LHCN-M2 (cell line): ENCODE measurements around the gene TRIM63. TPM values are rescaled to one million over a fixed set of nuclear protein-coding genes. Genes with fewer than 3 reads are reported as not detected.
"Not testable (repeated sequence)": the region's sequence is repeated elsewhere in the genome, so short reads cannot be mapped to it uniquely, and the experiment has no call there.

Experiments used
- DNase-seq: peaks from one replicate; pipeline ENCODE4 v3.0.0-alpha.2; 2012; ENCODE audit warnings: low read depth
- polyA plus RNA-seq: library from polyadenylated mRNA; unstranded; fragments of >200 nt; gene quantifications from one replicate; pipeline ENCODE4 v1.2.1, GENCODE V29; 2012; ENCODE audit warnings: missing spikeins
- total RNA-seq: library from RNA; depleted of rRNA; stranded (reverse); fragments of >200 nt; gene quantifications from 2 replicates; pipeline ENCODE4 v1.2.3, GENCODE V29; 2014; rRNA removed

TRIM63 gene
- not detected in 2 replicates for total RNA-seq
- polyA plus RNA-seq: 0.10 TPM

DNA sequence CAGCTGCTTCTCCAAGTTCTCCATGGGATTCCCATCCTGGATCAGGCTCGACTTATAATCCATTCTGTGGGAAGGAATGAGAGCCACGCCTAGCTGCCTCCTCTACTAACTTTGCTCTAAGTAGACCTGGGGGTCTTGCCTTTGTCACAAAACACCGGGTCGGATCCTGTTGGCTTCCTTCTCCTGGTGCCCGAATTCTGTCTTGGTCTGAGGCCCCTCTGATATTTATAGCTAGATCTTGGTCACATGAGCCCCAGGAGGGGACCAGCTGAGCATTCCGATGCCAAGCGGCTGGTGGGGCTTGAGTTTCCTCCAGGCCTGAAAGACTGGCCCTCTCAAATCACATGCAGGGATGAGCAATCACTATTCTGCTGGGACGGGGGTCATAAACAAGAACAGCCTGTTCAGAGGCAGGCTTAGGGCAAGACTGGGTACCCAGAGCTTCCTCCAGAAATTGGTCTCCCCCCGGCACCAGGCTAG, at the start of gene TRIM63:
TSS of gene TRIM63 (minus strand) at position 199 of the 480 bp plus-strand sequence. CDS start at position 63, 136 bp downstream.
- peak; percentile 25 for DNase-seq

DNA sequence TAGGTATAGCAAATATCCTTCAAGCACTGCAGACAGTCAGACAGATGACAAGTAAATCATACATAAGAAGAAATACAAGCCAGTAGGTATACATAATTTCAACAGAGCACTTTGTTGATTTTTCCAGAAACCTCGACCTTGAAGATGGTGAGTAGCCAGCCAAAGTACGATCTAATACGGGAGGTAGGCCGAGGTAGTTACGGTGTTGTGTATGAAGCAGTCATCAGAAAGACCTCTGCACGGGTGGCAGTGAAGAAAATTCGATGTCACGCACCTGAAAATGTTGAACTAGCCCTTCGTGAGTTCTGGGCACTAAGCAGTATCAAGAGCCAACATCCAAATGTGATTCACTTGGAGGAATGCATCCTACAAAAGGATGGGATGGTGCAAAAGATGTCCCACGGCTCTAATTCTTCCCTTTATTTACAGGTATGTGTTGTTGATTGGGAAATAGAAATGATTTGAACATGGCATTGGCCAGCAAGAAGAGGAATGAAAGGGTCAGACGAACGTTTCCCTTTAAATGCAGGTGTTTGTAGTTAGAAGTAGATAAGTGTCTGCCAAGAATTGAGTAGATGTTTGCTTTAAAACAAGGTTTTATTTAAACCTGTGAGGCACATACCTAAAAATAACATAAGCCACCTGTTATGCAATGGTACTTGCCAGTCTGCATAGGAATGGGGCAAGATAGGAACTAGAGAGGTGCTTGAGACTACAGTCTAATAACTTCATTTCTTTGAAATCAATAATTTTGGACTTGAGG, 46.9 kb upstream of the TRIM63 start:
- DNase-seq: no peak

DNA sequence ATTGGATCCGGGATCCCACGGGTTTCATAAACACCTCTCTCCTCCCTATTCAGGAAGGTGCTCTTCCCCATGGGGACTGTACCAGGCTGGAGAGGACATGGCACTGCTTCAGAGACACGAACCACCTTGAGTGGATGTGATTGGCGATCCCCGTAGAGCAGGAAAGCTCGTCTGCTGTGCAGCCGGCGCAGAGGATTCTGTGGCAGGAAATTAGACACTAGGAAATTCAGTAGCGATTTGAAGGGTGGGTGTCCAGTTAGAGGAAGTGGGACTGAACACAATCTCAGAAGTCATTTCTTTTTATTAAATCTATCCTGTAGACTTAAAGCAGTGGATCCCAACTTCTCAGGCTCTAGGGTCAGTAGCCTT, 45.0 kb upstream of the TRIM63 start:
- DNase-seq: no peak

DNA sequence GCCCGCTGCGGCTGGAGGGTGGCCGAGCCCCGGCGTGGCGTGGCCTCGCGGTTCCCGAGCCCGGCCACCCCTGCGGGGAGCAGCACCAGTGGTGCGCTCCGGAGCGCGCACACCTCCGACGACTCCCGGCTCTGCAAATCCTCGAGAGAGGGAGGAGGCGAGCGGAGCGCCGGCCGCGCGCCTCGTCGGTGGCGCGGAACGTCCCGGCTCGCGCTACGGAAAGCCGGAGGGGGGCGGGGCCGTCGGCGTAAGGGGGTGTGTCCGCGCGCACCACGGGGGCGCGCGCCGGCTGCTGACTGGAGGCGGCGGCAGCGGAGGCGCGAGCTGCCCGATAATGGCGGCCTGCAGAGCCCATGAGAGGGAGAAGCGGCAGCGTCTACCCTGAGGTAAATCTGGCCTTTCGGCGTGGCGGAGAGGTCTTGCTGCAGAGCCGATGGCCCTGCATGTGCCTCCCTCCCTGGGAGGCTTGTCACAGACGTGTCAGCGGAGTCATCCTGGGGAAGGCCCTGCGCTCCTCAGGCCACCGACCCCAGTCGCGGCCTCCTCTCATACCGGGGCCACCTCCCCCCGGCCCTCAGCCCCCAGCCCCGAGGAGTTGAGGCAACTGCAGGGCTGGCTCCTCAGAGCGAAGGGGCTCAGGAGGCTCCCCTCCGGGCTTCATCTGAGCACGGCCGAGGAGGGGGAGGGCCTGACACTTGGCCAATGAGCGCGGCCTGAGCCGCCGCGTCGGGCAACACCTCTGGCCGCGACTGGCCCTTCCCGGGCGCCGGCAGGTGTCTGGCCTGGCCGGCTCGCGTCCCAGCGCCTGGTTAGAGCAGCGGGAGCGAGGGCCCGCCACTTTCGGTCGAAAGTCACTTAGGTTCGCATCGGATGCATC, 44.3 kb upstream of the TRIM63 start, which contains the start of gene PDIK1L:
TSS of gene PDIK1L (plus strand) at position 295 of the 877 bp plus-strand sequence. CDS start 2,485 bp downstream, outside the sequence.
- peak; percentile 95 for DNase-seq

- DNase-seq: peak; percentile 58
These were observed 43.5 kb upstream of the TRIM63 start for GRCh38 chr1:26110731-26111529.

DNA sequence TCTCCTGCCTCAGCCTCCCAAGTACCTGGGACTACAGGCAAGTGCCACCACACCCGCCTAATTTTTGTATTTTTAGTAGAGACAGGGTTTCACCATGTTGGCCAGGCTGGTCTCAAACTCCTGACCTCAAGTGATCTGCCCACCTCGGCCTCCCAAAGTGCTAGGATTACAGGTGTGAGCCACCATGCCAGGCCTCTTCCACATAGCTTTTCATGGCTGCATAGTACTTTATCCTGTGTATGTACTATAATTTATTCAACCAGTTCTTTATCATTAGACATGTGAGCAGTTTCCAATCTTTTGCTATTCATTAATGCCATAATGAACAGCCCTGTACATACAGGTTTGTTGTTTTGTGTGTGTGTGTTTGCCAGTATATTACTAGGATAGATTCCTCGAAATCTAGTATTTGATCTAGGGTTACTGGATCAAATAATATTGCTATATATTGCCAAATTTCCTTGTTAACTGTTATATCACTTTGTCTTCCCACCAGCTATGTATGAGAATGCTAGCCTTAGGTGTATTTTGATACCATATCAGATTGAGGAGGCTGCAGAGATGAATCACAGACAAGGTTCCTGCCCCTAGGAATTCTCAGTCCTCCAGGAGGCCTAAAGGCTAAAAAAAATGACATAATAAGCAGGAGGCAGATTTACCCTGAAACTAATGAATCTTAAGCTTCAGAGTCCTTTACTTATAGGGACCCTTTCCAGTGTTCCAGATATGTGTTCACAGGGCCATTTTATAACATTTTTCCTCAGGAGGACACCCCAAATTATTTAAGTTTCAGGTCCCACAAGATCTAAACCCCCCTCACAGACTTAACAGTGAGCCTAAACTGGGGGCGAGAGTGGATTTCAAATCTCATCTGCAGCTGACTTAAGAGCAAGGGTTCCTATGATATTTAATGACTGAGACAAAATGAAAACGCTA, 42.1 kb upstream of the TRIM63 start:
- DNase-seq: no peak

GRCh38 chr1:26105226-26105548, 37.8 kb upstream of the TRIM63 start:
- DNase-seq: not testable (repeated sequence)

GRCh38 chr1:26102526-26102925, 35.1 kb upstream of the TRIM63 start:
- no peak for DNase-seq

DNA sequence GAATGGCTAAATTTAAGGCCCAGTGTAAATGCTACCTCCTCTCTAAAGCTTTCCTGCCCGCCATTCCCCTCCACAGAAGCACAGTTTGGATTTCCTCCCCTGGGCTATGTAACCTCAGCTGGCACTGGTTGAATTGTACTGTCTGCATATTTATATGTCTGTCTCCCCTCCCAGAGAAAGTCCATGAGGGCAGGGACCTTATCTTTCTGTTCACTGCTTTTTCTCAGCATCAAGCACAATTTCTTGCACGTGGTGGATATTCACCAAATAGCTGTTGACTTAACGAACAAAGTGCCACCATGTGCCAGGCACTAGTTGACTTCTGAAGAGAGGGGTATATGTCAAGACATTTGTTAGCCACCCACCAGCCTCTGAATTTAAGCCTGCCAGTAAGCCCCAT, 34.7 kb upstream of the TRIM63 start:
- no peak for DNase-seq

GRCh38 chr1:26100204-26100603, 32.8 kb upstream of the TRIM63 start:
- DNase-seq: not testable (repeated sequence)

DNA sequence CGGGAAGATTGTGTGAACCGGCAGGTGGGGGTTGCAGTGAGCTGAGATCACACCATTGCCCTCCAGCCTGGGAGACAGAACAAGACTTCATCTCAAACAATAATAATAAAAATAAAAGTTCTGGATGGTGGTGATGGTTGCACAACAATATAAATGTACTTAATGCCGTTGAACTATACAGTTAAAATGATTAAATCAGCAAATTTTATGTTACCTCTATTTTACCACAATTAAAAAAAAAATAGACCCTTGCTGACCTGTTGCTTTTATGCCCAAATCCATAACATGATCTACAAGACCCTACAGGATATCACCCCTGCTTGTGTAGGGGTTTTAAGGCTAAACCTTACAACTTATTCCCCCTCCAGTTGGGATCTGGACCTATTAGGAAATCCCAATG, 32.4 kb upstream of the TRIM63 start:
- no peak for DNase-seq

DNA sequence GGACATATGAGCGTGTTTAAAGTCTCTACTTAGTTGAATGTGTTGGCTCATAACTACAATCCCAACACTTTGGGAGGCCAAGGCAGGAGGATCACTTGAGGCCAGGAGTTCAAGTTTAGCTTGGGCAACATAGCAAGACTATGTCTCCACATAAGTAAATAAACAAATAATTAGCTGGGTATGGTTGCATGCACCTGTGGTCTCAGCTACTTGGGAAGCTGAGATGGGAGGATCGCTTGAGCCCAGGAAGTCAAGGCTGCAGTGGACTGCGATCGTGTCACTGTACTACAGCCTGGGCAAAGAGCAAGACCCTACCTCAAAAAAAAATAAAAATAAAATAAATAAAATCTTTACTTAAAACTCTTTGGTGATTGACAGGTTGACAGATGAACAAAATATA, 31.2 kb upstream of the TRIM63 start:
- DNase-seq: no peak

DNA sequence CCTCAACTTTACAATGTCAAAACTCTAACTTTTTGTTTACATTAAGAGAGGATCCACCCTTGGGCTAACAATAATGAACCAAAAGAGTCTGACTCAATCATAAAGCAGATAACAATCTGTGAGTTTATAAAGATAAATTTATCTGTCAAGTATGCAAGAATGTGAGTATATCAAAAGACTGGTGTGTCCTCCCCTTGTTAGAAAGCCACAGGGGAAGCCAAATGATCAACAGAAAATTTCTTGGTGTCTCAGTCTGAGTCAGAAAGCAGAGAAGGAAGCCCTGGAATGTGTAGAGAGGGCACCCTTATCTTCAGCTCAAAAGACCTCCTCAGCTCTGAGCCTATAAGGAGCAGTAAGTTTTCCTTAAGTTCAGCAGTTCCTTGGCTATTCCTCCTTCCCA, 30.3 kb upstream of the TRIM63 start:
- peak; percentile 8 for DNase-seq

DNA sequence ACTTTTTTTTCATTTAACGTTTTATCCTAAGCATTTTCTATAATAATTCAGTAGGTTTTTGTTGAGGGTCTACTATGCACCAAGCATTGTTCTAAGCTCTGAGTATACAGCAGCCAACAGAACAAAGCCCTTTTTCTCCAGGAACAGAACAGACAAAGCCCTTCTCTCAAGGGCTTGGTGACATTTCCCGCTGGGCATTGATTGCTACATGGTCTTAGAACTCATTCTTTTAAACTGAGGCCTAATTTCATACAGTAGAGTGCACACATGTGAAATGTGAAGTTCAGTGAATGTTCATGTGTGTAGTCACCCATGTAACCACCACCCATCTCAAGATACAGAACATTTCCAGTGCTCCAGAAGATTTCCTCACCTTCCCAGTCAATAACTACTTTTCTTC, 29.0 kb upstream of the TRIM63 start:
- DNase-seq: no peak

GRCh38 chr1:26094677-26095383, 27.4 kb upstream of the TRIM63 start:
- no peak for DNase-seq

DNA sequence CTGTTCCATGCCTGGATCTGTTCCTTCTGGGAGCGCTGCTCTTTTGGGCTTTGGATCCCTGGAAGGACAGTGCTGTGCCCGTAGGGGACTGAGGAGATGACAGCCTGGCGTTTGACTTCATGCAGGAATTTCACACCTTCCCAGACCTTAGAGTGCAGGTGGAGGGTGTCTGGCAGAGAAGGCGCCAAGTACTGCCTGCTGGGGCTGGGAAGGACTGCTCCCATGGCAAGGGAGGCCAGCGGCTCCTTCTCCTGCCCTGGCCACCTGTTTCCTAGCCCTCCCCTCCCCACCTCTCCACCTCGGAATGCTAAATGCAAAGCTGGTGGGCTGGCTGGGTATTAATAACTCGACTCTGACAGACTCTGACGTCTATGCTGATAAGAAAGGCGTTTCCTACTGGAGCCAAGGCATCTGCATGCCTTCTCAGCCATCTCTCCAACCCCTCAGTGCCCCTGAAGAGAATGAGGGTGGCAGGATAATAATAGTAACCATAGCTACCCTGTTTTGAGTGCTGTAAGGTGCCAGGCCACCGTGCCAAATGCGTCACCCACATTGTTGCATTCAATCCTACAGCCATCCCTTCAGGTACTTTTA, 26.7 kb upstream of the TRIM63 start:
- DNase-seq: no peak

DNA sequence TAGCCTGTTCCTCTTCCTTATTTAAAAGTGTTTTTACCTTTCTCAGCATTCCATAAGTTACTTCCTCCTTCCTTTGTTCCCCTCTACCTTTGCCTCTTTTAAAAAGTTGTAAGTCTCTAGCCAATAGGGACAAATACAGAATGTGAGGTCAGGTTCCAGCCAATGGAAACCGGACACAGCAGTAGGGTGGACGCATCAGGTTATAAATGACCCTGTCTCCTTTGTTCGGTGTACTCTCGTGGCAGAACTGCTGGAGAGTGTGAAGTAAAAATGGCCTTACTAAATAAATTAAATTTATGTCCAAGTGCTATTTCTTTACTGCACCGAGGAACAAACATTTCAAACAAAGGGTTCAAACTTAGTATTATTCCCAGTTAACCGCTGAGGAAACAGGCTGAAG, 26.1 kb upstream of the TRIM63 start:
- not testable (repeated sequence) for DNase-seq

DNA sequence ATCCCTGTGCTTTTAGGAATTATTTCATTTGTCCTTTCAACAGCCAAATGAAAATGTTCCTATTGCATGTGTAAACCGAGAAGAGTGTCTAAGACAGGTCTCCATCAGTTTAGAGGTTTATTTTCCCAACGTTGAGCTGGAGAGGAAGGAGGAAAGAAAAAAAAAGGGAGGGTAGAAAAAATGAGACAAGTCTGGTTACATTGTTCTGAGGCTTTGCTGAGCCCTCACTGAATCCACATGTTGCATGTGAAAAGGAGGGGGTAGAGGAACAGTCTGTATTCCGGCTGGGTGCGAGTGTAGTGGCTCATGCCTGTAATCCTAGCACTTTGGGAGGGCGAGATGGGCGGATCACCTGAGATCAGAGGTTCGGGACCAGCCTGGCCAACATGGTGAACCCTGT, 25.0 kb upstream of the TRIM63 start:
- DNase-seq: no peak

DNA sequence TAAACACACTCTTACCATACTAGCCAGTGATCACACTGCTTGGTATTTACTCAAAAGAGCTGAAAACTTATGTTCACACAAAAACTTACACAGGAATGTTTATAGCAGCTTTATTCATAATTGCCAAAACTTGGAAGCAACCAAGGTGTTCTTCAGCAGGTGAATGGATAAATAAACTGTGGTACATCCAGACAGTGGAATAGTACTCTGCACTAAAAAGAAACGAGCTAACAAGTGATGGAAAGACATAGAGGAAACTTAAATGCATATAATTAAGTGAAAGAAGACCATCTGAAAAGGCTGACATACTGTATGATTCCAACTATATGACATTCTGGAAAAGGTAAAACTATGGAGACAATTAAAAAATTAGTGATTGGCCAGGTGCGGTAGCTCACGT, 23.5 kb upstream of the TRIM63 start:
- no peak for DNase-seq

DNA sequence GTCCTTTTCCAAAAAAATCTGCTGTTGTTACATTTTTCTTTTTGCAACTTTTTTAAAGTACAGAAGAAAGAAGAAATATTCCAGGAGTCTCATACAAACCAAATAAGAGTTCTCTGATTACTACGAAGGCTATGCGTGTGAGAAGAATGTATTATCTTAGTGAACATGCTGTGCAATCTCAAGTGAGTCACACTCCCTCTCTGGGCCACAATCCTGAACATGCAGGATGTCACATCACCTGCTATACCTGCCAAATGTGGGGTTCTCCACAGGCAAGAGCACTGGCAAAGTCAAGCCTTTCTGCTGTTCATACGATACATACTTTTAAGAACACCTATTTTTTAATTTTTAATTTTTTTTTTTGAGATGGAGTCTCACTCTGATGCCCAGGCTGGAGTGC, 21.7 kb upstream of the TRIM63 start:
- no peak for DNase-seq
